H54 (cell line): Measurements from ENCODE around the gene SUN2.
A peak's percentile ranks its signal among the peaks of the same experiment; 100 is the strongest.

Experiments used
- DNase-seq: peaks from one replicate; pipeline ENCODE4 v3.0.0; 2011; ENCODE audit warnings: low spot score, mixed read lengths; ENCODE audit not compliant: insufficient read length
- FAIRE-seq: peaks from 3 replicates; lab custom pipeline; 2011; peaks lifted over from hg19 to GRCh38; lab: Jason Lieb, UNC
- POLR2A ChIP-seq: IDR thresholded peaks from 2 replicates; pipeline ENCODE4 v1.6.1; 2011; ENCODE audit warnings: low read depth, mild to moderate bottlenecking, low read length

The SUN2 gene

DNA sequence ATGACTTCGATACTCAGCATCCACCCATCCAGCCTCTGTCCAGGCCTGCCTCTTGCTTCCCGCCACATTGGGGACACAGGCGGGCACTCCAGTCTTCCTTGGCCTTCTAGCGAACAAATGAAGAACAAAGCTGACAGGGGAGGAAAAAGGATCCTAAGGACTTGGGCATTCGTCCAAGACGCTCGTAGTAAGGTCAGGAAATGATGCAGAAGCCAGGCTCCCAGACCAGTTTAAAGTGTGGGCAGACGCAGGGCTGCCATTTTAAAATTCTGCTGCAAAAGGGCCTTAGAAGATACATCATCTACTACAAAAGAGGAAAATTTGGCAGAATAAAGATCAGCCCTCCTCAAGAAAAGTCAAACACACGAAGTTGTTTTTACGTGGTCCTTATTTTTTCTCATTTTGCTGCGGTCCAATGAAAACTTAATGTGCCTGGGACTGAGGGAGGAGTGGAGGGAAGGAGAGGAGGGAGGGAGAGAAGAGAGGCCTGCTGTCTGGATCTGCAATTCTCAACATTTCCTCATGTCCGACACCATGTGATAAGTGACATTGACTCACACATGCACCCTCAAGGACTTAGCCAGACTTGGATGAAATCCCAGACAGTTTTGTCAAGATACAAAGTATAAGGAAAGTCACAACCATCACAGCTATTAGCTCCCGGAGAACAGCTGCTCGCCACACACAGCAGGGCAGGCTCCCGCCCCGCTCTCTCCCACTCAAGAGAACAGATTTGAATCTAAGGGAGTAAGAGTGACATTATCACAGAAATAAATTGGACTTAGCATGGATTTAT, 32.4 kb upstream of the SUN2 start:
- FAIRE-seq (peak; percentile 43), DNase-seq (no peak)
- no peak for TF ChIP-seq POLR2A

DNA sequence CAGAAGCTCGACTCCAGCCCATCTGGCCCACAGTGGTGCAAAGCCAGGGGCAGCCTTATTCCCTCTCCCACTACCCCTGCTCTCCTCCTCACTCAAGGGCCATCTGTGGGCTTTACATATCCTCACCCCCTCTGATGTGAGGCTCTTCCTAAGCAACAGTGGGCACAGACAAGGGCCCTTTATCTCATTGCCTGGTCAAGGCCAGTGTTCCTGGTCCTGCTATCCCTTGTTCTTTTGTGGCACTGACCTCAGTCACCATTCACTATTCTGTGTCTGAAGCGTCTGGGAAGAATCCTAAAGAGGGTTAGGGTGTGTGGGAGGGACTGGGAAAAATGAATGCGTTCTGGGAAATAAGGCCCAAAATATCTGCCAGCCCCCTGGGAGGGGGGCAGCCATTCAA, 30.8 kb upstream of the SUN2 start:
- FAIRE-seq (no peak), DNase-seq (no peak)
- TF ChIP-seq POLR2A, result no peak

- DNase-seq (no peak), FAIRE-seq (no peak)
- no peak for TF ChIP-seq POLR2A
Observed at GRCh38 chr22:38784856-38785255, 29.1 kb upstream of the SUN2 start.

DNA sequence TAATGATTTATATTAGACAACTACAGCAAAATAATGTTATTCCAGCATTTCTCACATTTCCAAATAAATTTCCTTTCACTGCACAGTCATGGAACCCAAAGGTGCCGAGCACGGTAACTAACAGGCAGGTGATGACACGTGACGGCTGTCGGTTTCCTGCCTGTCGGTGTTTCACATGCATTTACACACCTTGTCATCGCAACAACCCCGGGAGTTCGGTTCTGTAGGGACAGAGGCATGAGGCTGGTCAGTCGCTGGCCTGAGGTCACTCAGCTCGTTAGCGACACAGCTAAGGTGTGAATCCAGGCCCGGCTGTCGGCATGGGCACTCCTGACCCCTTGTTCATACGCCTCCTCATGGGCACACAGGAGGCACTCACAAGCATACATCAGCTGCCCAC, 28.2 kb upstream of the SUN2 start:
- no peak for TF ChIP-seq POLR2A
- no peak for FAIRE-seq
- no peak for DNase-seq

GRCh38 chr22:38783095-38783615, 27.4 kb upstream of the SUN2 start:
- no peak for TF ChIP-seq POLR2A
- FAIRE-seq, result no peak
- no peak for DNase-seq

DNA sequence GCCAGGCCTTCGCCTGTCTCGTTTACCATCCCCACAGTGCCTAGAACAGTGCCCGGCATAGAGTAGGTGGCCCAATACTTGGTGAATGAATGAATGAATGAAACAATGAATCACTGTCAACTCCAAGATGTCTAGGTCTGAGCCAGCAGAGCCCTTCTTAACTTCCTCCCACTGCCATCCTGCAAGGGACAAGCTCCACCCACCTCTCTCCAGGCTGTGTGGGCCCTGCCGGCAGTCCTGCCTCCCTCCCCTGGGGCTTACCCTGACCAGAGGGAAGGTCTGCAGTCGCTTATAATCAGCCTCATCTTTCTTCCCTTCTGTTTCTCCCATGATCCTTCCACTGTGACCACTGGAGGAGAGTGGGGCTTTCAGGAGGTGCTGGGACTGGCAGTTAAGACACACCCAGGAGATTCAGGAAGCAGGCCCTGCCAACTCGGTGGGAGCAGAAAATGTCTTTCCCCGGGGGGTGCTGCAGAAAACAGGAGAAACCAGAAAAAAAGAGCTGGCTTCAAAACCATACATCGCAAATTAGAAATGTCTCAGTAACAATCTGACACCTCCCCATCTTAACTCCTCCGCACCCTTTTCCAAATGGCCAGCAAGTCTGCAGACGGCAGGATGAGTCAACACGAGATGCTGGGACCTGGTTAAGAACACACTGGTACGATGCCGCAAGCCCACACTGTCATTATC, 26.8 kb upstream of the SUN2 start:
- DNase-seq (peak; percentile 54), FAIRE-seq (peak; percentile 77)
- TF ChIP-seq POLR2A, result no peak

DNA sequence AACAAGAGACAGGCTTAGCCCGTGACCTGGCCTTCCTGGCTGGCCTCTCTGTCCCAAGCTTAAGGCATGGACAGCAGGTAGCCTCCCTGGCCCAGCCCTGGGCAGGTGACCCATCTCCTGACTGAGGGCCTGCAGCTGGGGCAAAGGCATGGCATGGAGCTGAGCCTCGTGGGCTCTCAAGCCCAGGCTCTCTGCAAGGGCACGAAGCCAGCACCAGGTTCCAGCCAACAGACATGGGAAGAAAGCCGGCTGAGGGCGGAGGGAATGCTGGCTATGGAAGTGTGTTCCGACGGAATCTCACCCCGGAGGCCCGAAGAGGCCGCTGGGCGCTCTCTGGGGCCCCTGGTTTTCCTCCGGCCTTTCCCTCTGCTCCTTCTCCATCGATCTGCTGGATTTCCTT, 25.2 kb upstream of the SUN2 start:
- TF ChIP-seq POLR2A, result no peak
- no peak for FAIRE-seq
- no peak for DNase-seq

DNA sequence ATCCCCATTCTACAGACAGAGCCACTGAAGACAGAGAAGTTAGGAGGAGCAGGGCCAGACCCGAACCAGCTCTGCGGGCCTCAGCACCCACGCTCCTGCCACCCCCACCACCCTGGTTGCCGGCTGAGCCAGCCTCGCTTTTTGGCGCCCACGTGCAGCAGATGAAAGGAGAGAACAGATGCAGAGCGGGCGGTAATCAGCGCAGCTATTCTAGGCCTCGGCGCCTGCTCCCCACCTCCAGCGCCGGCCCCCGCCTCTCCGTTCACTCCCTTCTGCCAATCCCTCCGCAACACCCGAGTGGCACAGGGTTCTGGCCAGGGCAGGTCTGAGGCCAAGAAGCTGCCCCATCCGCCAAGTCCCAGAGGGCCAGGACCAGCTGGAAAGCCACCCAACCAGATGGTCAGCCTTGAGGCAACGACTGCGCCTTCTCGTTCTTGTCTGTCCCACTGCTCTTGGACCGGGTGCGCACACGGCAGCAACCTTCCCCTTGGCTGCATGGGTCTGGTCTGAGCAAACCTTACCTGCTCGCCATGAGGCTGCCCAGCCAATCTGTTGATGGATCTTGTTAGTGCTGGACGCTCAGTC, 21.4 kb upstream of the SUN2 start:
- TF ChIP-seq POLR2A, result no peak
- no peak for DNase-seq
- FAIRE-seq, result no peak

DNA sequence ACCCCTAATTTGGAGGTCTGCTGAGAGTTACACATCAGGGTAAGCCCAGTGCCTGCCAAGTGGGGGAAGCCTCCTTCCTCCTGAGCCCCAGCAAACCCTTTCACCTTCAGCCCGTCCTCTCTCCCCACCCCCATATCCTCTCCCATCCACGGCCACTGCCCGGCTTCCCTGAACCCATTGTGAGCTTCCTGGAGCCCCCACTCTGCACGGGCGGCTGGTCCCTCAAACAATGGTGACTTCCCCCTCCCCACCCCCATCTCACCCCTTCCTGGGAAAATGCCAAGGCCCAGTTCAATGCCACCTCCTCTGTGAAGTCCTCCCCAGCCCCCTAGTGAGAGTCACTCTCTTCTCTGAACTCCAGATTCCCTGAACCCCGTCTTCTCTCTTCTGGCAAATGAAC, 20.3 kb upstream of the SUN2 start:
- DNase-seq, result no peak
- FAIRE-seq, result no peak
- TF ChIP-seq POLR2A, result no peak

DNA sequence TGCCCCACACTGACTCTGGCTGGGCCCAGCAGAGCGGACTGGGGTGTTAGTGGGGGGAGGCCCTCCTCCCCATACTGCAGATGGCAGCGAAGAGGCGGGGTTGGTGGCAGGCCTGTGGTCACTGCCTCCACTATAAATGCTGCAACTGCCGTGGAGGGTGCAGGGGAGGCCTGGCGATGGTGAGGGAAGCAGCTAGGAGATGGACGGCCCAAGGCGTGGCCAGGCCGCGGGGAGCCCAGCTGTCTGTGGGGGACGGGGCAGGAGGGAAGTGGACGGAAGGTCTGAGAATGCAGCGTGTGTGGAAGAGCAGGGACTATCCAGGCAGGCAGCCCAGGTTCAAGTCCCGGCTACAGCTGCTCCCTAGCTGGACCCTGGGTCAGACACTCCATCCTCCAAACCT, 19.9 kb upstream of the SUN2 start:
- TF ChIP-seq POLR2A, result no peak
- no peak for FAIRE-seq

GRCh38 chr22:38774496-38775166, 18.8 kb upstream of the SUN2 start:
- no peak for TF ChIP-seq POLR2A
- FAIRE-seq (no peak), DNase-seq (no peak)

More for the DNA sequence above, 19.9 kb upstream of the SUN2 start:
- no peak for DNase-seq

- no peak for FAIRE-seq
- no peak for TF ChIP-seq POLR2A
- no peak for DNase-seq
Observed at GRCh38 chr22:38773363-38773946, 17.7 kb upstream of the SUN2 start.

DNA sequence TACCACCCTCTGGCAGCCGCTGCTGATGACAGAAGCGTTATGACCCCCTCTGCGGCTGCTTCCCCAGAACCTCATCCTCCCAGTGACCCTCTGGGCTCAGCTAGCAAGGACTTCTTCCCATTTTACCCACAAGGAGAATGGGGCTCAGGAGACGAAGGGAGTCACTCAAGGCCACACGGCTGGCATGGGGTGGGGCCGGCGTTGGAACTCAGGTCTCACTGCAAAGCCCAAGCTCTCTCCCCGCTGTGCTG, 16.8 kb upstream of the SUN2 start:
- DNase-seq, result no peak
- no peak for FAIRE-seq
- no peak for TF ChIP-seq POLR2A
